GM18861 (cell line): ENCODE data around the gene TUBGCP6.
A peak's percentile ranks its signal among the peaks of the same experiment; 100 is the strongest.
"Not testable (repeated sequence)": the region's sequence is repeated elsewhere in the genome, so short reads cannot be mapped to it uniquely, and the experiment has no call there.

Experiments
- ATAC-seq: cut with Tn5 transposase; IDR thresholded peaks from one replicate; pipeline ENCODE4 v1.9.1; 2021; ENCODE audit not compliant: unreplicated experiment

TUBGCP6 gene

GRCh38 chr22:50278956-50279619, 34.3 kb upstream of the TUBGCP6 start:
- no peak for ATAC-seq

- no peak for ATAC-seq
Measured at GRCh38 chr22:50278461-50278860, 33.6 kb upstream of the TUBGCP6 start.

- no peak for ATAC-seq
Measured at GRCh38 chr22:50277761-50278160, 32.9 kb upstream of the TUBGCP6 start.

- peak; percentile 38 for ATAC-seq
Measured at GRCh38 chr22:50276143-50276542, 31.3 kb upstream of the TUBGCP6 start.

GRCh38 chr22:50275181-50276055, 30.6 kb upstream of the TUBGCP6 start:
- no peak for ATAC-seq

GRCh38 chr22:50274771-50275170, 29.9 kb upstream of the TUBGCP6 start:
- ATAC-seq, result no peak

GRCh38 chr22:50274311-50274710, 29.5 kb upstream of the TUBGCP6 start:
- ATAC-seq, result no peak

GRCh38 chr22:50273781-50274180, 29.0 kb upstream of the TUBGCP6 start:
- ATAC-seq, result not testable (repeated sequence)

- not testable (repeated sequence) for ATAC-seq
Measured at GRCh38 chr22:50273352-50273751, 28.5 kb upstream of the TUBGCP6 start.

- no peak for ATAC-seq
Measured at GRCh38 chr22:50272044-50272802, 27.4 kb upstream of the TUBGCP6 start.

- no peak for ATAC-seq
Measured at GRCh38 chr22:50271519-50271970, 26.7 kb upstream of the TUBGCP6 start.

- no peak for ATAC-seq
Measured at GRCh38 chr22:50270666-50271394, 26.0 kb upstream of the TUBGCP6 start.

- no peak for ATAC-seq
Measured at GRCh38 chr22:50269970-50270665, 25.3 kb upstream of the TUBGCP6 start, which contains the start of gene MAPK11. TSS of gene MAPK11 (minus strand) at chr22:50270380. CDS start at chr22:50270292, 88 bp downstream.

- no peak for ATAC-seq
Measured at GRCh38 chr22:50269573-50269969, 24.7 kb upstream of the TUBGCP6 start.

- no peak for ATAC-seq
Measured at GRCh38 chr22:50268655-50269113, 23.9 kb upstream of the TUBGCP6 start.

- ATAC-seq, result no peak
Measured at GRCh38 chr22:50267591-50268390, 23.0 kb upstream of the TUBGCP6 start.

GRCh38 chr22:50266994-50267393, 22.2 kb upstream of the TUBGCP6 start:
- ATAC-seq, result no peak

- ATAC-seq, result no peak
Measured at GRCh38 chr22:50264946-50265669, 20.3 kb upstream of the TUBGCP6 start.
